NCI-H748 treated with DMSO at 0.1 percent for 48 hours (cell line): ENCODE measurements around the gene MARK3.
"Not testable (repeated sequence)": the region's sequence is repeated elsewhere in the genome, so short reads cannot be mapped to it uniquely, and the experiment has no call there.

Source experiments
- DNase-seq: peaks from one replicate; lab custom pipeline; 2025; lab: John Stamatoyannopoulos, UW

The MARK3 gene

GRCh38 chr14:103385152-103385928 lies at the start of gene MARK3:
Gene MARK3, plus strand, starts transcription at chr14:103385415. Its CDS starts 615 bp downstream, at chr14:103386030.
- DNase-seq, result peak; percentile 93

- DNase-seq, result no peak
Observed at GRCh38 chr14:103336191-103336590, 49.0 kb upstream of the MARK3 start.

GRCh38 chr14:103337794-103338193 lies 47.4 kb upstream of the MARK3 start:
- no peak for DNase-seq

- no peak for DNase-seq
Observed at GRCh38 chr14:103339561-103339960, 45.7 kb upstream of the MARK3 start.

GRCh38 chr14:103340480-103341212 lies 44.6 kb upstream of the MARK3 start:
- no peak for DNase-seq

- DNase-seq, result no peak
Observed at GRCh38 chr14:103341250-103342129, 43.7 kb upstream of the MARK3 start.

GRCh38 chr14:103343164-103343879 lies 41.9 kb upstream of the MARK3 start:
- no peak for DNase-seq

GRCh38 chr14:103343905-103344797 lies 41.1 kb upstream of the MARK3 start:
- DNase-seq, result no peak

GRCh38 chr14:103346286-103346685 lies 38.9 kb upstream of the MARK3 start:
- DNase-seq, result no peak

GRCh38 chr14:103347091-103347815 lies 38.0 kb upstream of the MARK3 start:
- DNase-seq, result no peak

- no peak for DNase-seq
Observed at GRCh38 chr14:103348154-103348553, 37.1 kb upstream of the MARK3 start.

GRCh38 chr14:103349982-103350381 lies 35.2 kb upstream of the MARK3 start:
- DNase-seq, result no peak

- no peak for DNase-seq
Observed at GRCh38 chr14:103353362-103353761, 31.9 kb upstream of the MARK3 start.

GRCh38 chr14:103354141-103354540 lies 31.1 kb upstream of the MARK3 start:
- no peak for DNase-seq

GRCh38 chr14:103356024-103356682 lies 29.1 kb upstream of the MARK3 start:
- no peak for DNase-seq

- DNase-seq, result not testable (repeated sequence)
Observed at GRCh38 chr14:103357552-103357951, 27.7 kb upstream of the MARK3 start.

GRCh38 chr14:103360548-103360947 lies 24.7 kb upstream of the MARK3 start:
- DNase-seq, result no peak

GRCh38 chr14:103361867-103362266 lies 23.3 kb upstream of the MARK3 start:
- DNase-seq, result no peak

GRCh38 chr14:103362780-103363179 lies 22.4 kb upstream of the MARK3 start:
- no peak for DNase-seq
